ENCODE measurements around the gene NLRC3. TPM values are rescaled to one million over a fixed set of nuclear protein-coding genes. Genes with fewer than 3 reads are reported as not detected.
"Not testable (repeated sequence)": the region's sequence is repeated elsewhere in the genome, so short reads cannot be mapped to it uniquely, and the experiment has no call there.

NLRC3 gene
- total RNA-seq, 1 experiment from 2014 or later: 0.15 TPM

DNA sequence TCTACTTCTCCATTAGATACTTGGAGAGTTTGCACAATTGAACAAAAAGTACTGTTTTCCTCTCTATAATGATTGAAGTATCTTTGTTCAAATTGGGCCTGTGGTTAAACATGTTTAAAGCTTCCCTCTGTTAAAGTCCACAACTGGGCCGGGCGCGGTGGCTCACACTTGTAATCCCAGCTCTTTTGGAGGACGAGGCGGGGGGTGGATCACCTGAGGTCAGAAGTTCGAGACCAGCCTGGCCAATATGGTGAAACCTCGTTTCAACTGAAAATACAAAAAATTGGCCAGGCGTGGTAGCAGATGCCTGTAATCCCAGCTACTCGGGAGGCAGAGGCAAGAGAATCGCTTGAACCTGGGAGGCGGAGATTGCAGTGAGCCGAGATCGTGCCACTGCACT lies 31.8 kb upstream of the NLRC3 start:
- H3K27ac ChIP-seq (ENCODE audit: low read depth, low read length); RAD21 ChIA-PET (ENCODE audit: low non-redundant PET in 1 of 2, low total read pairs in 2 of 2, uncharacterized antibody in 2 of 2, unreplicated experiment in 2 of 2); CTCF ChIA-PET; H3K36me3 ChIP-seq (ENCODE audit: control insufficient read depth in 1 of 2, insufficient read depth in 2 of 2, low read length in 2 of 2); H4K20me1 ChIP-seq (ENCODE audit: insufficient read depth); H3K9me2 ChIP-seq (ENCODE audit: insufficient read depth); H3K27me3 ChIP-seq (ENCODE audit: insufficient read depth, low read length); POLR2A ChIA-PET; H3K4me3 ChIP-seq (replicated peaks in 1 of 2; ENCODE audit: low read depth in 1 of 2, low read length in 2 of 2); H3K9me3 ChIP-seq (ENCODE audit: control insufficient read depth in 1 of 2, insufficient read depth in 1 of 2, low read depth in 1 of 2, low read length in 2 of 2); DNase-seq (ENCODE audit: low read depth, low spot score); H3K4me2 ChIP-seq (ENCODE audit: low read length); H2AFZ ChIP-seq (ENCODE audit: low read depth, low read length, poor library complexity, severe bottlenecking); intact Hi-C loops (cut with micrococcal nuclease); BruUV-seq (replicated peaks); H3K9ac ChIP-seq (ENCODE audit: low read length); ATAC-seq: not testable (repeated sequence)
- Histone ChIP-seq H3K4me1 (ENCODE audit: control insufficient read depth in 1 of 2, insufficient read depth in 2 of 2, low read length in 2 of 2) (peaks cover 5 to 14% of the 10 kb centered on the region in 2 experiments; a peak in 3 of 4 replicates), H3K79me2 (ENCODE audit: insufficient read depth, low read length) (peaks cover 25% of the 10 kb centered on the region)

DNA sequence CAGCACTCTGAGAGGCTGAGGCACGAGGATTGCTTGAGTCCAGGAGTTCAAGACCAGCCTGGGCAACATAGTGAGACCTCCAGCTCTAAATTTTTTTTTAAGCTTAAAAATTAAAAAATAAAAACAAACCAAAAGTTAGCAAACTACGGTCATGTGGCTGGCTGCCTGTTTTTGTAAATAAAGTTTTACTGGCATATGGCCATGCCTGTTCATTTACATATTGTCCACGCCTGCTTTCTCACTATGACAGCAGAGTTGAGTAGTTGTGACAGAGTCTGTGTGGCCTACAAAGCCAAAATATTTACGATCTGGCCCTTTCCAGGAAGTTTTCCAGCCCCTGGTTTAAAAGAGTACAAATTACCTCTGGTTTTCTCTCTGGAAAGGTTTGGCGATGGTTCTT lies 30.9 kb upstream of the NLRC3 start:
- CTCF ChIA-PET: no interaction called here
- RAD21 ChIA-PET (ENCODE audit: low non-redundant PET in 1 of 2, low total read pairs in 2 of 2, uncharacterized antibody in 2 of 2, unreplicated experiment in 2 of 2): no interaction called here
- no peak for TF ChIP-seq SP1 (IDR thresholded peaks at IDR 0.05; ENCODE audit: low read depth)
- TF ChIP-seq, protein P1, sequence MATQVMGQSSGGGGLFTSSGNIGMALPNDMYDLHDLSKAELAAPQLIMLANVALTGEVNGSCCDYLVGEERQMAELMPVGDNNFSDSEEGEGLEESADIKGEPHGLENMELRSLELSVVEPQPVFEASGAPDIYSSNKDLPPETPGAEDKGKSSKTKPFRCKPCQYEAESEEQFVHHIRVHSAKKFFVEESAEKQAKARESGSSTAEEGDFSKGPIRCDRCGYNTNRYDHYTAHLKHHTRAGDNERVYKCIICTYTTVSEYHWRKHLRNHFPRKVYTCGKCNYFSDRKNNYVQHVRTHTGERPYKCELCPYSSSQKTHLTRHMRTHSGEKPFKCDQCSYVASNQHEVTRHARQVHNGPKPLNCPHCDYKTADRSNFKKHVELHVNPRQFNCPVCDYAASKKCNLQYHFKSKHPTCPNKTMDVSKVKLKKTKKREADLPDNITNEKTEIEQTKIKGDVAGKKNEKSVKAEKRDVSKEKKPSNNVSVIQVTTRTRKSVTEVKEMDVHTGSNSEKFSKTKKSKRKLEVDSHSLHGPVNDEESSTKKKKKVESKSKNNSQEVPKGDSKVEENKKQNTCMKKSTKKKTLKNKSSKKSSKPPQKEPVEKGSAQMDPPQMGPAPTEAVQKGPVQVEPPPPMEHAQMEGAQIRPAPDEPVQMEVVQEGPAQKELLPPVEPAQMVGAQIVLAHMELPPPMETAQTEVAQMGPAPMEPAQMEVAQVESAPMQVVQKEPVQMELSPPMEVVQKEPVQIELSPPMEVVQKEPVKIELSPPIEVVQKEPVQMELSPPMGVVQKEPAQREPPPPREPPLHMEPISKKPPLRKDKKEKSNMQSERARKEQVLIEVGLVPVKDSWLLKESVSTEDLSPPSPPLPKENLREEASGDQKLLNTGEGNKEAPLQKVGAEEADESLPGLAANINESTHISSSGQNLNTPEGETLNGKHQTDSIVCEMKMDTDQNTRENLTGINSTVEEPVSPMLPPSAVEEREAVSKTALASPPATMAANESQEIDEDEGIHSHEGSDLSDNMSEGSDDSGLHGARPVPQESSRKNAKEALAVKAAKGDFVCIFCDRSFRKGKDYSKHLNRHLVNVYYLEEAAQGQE (IDR thresholded peaks at IDR 0.05; ENCODE audit: low read depth): no peak
- TF ChIP-seq ZNF274 (IDR thresholded peaks at IDR 0.05; ENCODE audit: low read depth, low read length): no peak
- TF ChIP-seq ELF1 (IDR thresholded peaks at IDR 0.05; ENCODE audit: borderline replicate concordance, low read depth): no peak
- no peak for TF ChIP-seq RAD21 (IDR thresholded peaks at IDR 0.05; ENCODE audit: low read depth)
- TF ChIP-seq, protein P2, sequence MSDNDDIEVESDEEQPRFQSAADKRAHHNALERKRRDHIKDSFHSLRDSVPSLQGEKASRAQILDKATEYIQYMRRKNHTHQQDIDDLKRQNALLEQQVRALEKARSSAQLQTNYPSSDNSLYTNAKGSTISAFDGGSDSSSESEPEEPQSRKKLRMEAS (IDR thresholded peaks at IDR 0.05): no peak
- H3K79me2 ChIP-seq (ENCODE audit: insufficient read depth, low read length): peaks cover 18% of the 10 kb centered on the region
- intact Hi-C loops (cut with micrococcal nuclease): no loop called here
- BruUV-seq (replicated peaks): no TSS peak
- no peak overlapping the region for H3K4me3 ChIP-seq (replicated peaks in 1 of 2; ENCODE audit: low read depth in 1 of 2, low read length in 2 of 2)
- H3K36me3 ChIP-seq (ENCODE audit: control insufficient read depth in 1 of 2, insufficient read depth in 2 of 2, low read length in 2 of 2): 0 out of 4 replicates have a peak, but pooled peaks cover 0 to 4% of the 10 kb centered on the region in 2 experiments
- no peaks in the 10 kb centered on the region for H3K9me2 ChIP-seq (ENCODE audit: insufficient read depth)
- ATAC-seq (no peak), DNase-seq (ENCODE audit: low read depth, low spot score) (no peak)
- no peak overlapping the region for H3K27ac ChIP-seq (ENCODE audit: low read depth, low read length)
- H3K9me3 ChIP-seq (ENCODE audit: control insufficient read depth in 1 of 2, insufficient read depth in 1 of 2, low read depth in 1 of 2, low read length in 2 of 2): no peaks in the 10 kb centered on the region
- no peak overlapping the region for H3K4me2 ChIP-seq (ENCODE audit: low read length)
- no peaks in the 10 kb centered on the region for H3K27me3 ChIP-seq (ENCODE audit: insufficient read depth, low read length)
- peaks cover 5 to 14% of the 10 kb centered on the region in 2 experiments; a peak in 3 of 4 replicates for H3K4me1 ChIP-seq (ENCODE audit: control insufficient read depth in 1 of 2, insufficient read depth in 2 of 2, low read length in 2 of 2)
- no peaks in the 10 kb centered on the region for H4K20me1 ChIP-seq (ENCODE audit: insufficient read depth)
- H3K9ac ChIP-seq (ENCODE audit: low read length): no peak overlapping the region
- no peak overlapping the region for H2AFZ ChIP-seq (ENCODE audit: low read depth, low read length, poor library complexity, severe bottlenecking)
- POLR2A ChIA-PET: no interaction called here
